ENCODE measurements around the gene TTI1.
"Not testable (repeated sequence)": the region's sequence is repeated elsewhere in the genome, so short reads cannot be mapped to it uniquely, and the experiment has no call there.

Gene TTI1

DNA sequence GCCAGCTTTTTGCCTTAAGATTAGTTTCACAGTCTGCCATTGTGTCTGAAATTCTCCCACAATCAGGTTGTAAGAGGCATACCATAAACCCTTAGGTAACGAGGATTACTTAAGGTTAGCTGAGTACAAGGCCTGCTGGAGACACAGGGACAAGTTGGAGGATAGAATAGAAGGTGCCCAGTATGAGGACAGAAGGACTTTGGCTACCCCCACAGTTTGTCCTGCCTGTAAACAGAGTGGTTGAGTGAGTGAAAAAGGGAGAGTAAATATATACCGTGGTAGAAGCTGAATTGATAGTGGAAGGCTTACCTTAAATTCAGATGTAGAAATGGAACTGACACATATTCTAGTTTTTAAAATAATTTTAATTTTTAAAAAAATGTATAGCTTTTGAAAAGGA is 19.6 kb upstream of the TTI1 start:
- FAIRE-seq = no peak

DNA sequence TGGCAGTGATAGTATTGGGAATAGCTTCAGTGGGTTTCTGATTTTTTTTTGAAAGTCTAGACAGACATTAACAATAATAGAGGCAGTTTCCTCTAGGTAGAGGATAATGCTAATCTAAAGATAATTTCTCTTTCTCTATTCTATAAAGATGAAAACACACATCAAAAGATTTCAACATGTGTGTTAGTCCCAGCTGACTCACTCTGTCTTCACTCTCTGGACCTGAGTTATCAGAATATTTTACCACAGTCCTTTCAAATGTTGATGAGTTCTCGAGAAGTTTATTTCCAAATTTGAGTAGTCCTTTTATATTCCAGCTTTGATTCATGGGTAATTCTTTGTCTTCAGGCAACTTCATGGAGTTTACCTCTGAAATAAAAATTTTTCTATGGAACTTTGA is 17.4 kb upstream of the TTI1 start:
- FAIRE-seq = no peak

DNA sequence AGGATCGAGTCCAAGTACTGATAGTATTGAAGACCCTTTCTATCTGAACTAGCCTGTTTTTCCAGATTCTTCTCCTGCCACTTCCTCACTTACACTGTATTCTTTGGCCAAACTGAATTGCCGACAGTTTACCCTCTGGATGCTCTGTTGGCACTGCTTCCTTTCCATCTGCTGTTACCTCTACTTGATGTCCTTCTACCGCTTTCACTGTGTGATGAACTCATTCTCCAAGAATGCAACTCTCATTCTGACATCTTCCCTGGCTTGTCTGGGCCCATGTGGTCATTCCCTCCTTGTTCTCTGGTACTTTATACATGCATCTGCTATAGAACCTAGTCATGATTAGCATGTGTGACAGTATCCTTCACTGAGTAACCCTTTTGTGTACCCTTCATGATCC is 16.5 kb upstream of the TTI1 start:
- no peak for FAIRE-seq

DNA sequence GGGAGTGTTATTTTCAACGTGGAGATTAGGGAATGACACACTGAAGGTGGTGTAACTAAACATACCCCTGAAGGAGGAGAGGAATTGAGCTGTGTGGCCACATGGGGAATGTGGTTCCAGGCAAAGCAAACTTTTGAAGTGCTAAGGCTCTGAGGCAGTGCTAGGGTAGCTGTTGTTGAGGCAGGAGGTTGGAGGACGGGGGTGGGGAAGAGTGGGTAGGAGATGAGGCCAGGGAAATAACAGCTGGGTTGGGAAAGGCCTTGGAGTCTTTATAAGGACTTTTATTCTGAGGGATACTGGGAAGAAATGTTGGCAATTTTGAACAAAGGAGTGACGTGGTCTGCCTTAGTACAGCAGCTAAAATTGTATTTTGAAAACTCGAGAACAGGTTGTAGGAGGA is 13.3 kb upstream of the TTI1 start:
- FAIRE-seq = no peak

DNA sequence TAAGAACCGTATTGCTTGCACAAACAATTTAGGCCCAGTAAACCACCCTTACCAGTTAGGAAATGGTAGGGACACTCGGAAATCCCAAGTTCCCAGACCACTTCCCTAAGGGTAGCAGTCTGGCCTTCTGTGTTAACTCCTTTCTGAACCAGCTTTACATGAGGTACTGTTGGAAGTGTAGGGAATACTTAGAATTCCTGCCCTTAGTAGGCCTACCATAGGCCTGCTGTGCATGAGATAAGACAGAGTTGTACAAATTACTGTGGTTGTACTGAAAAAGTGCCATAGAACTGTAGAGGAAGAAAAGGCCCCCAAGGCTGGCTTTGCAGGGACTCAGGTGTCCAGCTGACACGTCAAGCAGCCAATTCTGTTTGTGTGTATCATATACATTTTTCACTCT is 11.4 kb upstream of the TTI1 start:
- FAIRE-seq = no peak

DNA sequence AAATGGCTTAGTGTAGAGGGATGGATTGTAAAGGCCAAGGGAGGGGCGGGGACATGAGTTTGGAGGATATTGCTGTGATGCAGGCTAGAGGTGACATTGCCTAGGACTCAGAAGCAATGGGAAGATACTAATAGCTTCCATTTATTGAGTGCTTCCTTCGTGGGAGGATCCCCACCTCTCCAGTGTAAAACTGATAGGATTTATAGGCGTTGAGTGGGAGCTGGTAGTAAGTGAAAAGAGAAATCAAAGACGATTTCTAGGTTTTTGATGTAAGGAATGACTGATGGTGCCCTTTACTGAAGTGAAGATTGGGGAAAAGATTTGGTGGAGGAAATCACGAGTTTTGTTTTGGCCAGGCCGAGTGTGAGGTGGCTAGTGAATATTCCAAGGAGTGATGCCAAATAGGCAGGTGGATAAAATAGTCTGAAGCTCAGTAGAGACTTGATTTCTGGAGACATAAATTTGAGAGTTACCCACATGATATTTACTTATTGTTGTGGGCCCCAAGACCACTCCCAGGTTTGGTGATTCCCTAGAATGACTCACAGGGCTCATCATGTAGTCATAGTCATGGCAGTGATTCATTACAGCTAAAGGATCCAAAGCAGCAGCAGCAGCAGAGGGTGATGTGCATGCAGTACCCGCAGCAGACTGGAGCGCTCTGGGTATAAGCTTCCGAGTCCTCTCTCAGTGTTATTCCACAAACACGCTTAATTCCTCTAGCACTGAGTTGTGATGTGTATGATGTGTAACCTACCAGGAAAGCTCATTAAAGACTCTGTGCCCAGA is 10.4 kb upstream of the TTI1 start:
- no peak for FAIRE-seq

DNA sequence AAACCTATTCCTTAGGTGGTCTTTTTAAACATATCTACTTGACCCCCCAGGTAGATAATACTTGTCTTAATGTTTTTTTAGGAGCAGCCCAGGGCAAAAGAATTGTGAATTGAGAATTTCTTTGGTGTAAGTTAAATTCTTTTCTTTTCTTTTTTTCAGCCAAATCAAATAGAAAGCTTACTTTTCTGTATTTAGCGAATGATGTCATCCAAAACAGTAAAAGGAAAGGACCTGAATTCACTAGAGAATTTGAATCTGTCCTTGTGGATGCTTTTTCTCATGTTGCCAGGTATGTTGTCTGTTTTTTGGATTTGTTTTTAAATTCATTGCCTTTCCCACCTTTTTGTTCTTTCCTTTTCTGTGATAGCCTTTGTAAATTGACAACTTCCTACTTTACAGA is 7.0 kb upstream of the TTI1 start:
- FAIRE-seq = no peak

DNA sequence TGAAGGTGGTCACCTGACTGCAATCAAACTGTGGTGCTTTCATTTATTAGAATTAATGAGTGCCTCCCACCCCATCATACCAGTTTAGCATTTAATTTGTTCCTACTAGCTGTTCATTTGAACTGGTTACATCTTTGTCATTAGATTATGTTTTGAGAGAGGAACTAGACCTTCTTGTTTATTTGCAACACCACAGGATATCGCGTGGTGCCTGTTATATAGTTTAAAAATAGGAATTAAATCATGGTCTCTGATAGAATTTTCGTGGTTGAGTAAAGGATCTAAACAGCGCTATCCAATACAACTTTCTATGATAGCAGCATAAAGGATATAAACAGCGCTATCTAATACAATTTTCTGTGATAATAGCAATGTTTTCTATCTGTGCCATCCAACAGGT is 3.1 kb upstream of the TTI1 start:
- no peak for FAIRE-seq

DNA sequence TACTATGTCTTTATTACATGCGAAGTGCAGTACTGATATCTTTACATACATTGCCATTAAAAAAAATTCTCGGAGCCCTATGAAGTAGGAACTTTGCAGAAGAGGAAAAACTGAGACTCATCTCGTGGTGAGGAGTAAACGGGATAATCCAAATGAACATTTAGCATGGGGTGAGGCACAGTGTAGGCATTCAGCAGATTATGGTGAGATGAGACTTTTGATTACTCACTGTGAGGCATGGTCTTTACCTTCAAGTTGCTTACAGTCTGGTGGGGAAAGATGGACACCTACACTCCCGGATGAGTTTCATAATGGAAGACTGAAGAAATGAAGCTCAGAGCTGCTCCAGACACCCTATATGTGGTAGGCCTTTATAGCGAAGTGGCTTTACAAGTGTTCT is 1.7 kb upstream of the TTI1 start:
- no peak for FAIRE-seq

DNA sequence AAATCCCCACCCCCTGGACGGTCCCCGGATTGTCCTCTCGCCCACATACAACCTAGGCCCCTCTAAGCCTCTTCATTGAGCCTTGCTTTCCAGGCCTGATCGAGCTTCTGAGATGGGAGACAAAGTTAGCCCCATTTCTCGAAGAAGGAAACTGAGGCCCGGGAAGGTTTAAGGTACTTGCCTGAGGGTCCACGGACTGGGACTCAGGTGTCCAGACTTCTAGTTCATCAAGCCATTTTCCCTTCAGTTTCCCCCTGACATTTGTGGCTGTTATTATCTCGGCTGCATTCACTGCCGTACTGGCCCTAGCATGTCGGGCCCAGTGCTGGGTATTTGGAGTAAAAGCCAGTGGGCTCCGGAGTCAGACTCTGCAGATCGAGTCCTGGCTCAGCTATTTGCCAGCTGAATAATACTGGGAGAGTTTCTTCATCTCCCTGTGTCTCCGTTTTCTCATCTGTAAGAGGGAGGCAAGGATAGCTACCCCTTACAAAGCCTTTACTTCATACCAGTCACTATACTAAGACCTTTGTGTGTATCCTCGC is 923 bp upstream of the TTI1 start:
- FAIRE-seq = no peak

DNA sequence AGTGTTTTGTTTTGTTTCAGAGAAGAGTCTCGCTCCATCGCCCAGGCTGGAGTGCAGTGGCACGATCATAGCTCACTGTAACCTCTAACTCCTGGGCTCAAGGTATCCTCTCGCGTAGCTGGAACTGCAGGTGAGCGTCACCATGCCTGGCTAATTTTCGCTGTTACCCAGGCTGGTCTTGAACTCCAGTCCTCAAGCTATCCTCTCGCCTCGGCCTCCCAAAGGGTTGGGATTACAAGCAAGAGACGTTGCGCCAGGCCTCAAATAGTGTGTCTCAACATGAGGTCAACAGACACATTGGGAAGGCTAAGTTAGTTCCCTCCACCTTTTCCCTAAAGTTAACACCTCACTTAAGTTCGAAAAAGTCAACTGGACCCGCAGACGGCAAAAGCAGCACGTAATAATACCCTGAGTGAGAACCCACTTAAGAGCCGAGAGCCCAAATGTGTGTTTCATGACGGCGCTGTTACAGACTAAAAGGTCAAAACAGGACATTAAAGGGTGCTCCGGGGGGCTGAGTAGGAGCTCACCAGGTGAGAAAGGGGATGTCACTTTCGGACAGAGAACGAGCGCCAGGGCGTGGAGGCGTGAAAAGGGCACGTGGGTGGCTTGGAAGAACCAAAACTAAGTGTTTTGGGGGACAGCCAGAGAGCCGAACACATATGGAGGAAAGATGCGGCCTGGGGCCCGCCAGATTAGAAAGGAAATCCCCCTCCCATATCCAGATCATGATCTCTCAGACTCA is 499 bp downstream of the TTI1 start:
- no peak for FAIRE-seq

DNA sequence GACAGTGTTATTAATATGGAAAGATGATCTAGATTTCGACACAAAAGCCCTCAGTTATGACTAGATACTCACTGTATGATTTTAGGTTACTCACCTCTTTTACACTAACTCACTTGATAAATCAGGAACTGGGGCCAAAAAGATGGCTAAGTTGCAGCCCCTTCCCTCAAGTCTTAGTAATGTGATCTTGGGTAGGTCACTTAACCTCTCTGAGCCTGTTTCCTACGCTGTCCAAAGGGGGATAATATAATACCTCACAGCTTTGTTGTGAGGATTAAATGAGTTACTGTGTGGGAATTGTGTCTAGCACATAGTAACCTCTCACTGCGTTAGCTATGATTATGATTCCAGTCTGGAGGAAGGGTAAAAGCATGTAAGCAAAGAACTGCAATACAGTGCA is 1.3 kb downstream of the TTI1 start:
- no peak for FAIRE-seq

DNA sequence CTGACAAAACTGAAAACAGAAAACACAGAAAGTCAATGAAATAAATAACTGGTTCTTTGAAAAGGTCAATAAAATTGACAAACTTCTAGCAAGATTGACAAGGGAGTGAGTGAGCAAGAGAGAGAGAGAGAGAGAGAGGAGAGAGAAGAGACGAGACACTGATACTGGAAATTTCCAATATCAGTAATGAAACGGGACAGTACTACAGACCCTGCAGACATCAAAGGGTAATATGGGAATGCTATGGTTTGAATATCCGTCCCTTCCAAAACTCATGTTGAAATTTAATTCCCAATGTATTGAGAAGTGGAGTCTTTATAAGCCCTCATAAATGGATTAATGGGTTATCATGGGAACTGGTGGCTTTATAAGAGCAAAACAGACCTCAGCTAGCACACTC is 3.8 kb downstream of the TTI1 start:
- FAIRE-seq = no peak

DNA sequence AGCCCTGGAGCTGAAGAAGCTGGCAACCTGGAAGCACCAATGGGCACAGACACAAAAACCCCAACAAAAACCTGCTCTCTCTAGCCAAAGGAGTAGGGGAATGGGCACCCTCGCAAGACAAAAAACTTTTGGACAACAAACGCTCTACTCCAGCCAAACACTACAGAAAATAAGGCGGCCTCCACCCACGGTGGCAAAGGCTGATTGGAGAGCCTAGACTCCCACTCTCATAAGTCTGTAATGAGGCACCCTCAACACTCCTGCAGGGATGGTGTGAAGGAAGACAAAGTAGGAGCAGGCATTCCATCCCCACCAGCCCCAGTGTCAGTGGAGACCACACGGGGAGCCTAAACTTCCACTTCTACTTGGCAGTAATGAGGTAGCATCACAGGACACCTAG is 8.8 kb downstream of the TTI1 start:
- no peak for FAIRE-seq

DNA sequence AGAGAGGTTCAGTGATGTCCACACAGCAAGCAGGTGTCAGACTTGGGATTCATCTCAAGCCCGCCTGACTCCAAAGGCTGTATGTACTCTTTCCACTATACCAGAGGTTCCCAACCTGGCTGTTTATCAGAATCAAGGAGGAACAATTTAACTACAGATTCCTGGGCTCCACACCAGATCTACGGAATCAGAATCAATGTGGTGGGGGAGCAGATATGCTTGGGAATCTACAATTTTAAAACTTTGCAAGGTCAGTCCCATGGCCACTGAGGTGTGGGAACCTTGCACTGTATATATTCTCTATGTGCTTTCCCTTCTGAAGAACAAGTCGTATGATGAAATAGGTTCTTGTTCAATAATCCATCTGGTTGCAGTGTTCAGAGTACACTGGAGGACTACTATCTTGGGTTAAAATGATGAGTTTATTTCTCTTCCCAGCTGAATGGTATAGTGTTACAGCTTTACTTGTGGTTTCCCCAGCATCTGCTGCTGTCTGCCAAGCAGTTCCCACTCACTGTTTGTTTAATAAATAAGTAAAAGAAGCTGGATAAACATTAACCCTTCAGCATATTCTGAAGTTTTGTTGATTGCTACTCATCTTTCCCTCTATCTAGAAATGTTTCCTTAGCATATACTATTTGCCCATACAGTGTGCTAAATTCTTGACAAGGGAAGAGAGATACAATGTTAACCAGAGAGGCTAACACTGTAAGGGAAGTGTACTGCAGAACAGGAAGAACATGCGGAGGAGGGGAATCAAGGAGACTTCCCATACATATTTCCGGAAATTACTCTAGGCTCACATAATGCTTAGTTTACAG is 9.9 kb downstream of the TTI1 start:
- no peak for FAIRE-seq

DNA sequence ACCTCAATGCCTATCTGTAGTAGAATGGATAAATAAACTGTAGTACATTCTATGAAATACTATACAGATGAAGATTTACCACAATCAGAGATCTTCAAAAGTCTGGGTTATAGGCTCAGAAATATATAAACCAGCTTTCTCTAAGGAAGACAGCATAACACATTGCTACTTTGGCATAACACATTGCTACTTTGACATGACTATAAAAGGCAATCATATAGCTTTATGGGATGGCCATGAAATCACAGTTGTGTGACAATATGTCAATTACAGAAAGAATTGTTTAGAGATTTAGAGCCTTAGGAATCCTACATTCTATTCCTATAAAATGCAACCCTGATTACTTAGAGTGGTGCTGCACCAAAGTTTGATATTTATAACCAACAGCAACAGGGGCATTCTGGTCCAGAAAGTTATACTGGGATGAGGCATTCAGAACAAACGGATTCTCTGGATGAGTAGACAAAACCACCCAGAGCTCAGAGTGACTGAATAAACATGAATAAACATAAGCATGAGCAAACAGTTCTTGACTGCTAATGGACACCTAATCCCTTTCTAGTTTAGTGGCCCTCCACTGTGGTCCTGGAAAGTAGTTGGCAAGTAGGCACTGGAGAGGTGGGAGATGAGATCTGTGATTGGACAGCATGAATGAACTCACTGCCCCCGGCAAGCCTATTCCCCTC is 12.0 kb downstream of the TTI1 start:
- no peak for FAIRE-seq

DNA sequence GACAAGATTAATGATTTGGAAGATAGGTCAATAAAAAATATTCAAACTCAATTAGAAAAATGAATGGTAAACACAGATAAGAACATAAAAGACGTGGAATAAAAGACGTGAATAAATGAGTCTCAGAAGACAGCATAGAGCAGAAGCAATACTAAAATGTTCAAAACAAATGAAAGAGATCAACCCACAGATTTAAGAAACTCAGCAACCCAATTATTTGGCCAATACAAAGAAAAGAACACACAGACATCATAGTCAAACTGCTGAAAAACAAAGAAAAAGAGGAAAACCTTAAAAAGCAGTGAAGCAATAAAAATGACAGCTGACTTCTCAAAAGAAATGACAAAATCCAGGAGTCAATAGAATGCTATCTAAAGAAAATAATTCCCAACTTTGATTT is 14.9 kb downstream of the TTI1 start:
- no peak for FAIRE-seq

DNA sequence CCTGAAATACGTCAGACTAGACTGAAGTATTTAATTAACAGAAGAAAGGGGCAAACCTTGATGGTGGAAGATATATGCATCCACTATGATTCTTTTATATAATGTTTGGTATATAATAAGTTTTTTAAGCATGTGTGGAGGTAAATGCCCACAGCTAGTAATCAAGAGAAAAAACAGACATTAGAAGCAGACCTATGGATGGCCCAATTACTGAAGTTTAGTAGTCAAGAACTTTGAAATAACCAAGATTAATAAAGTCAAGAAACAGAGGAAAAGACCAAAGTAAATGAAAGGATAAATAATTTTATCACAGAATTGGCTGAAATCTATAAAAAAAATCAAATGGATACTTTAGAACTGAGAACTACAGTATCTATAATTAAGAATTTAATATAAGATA is 15.3 kb downstream of the TTI1 start:
- FAIRE-seq = no peak

DNA sequence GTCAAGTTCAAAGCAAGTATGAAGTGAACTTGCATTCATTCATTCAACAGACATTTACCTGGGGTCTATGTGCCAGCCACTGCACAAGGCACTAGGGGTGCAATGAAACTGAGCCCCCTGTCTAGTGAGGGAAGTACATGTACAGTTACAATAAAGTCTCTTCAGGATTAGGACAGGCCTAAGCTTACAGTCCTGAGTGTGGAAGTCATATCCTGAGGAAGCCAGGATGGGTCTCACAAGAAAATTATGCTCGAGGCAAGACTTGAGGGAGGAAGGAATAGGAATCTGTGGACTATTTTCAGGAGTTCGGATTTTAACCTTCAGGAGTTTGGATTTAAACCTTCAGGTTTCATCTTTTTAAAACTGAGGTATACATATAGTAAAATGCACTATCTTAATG is 19.4 kb downstream of the TTI1 start:
- no peak for FAIRE-seq

DNA sequence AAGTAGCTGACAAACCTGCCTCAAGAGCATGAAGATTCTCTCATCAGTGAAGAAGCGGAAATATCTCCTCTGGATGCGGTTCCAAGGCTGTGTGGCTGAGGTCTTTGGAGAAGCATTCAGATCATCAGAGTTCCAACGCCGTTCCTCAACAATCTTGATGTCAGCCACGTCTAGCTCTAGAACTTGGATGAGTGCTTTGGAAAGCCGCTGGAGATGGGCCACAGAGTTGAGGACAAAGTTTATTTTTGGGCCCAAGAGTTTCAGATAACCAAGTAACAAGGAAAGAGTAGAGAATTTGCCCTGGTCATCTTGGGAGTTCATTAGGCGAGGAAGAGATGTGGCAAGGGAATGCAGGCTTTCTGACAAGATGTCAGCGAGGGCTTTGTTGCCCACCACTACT is 20.9 kb downstream of the TTI1 start:
- no peak for FAIRE-seq

DNA sequence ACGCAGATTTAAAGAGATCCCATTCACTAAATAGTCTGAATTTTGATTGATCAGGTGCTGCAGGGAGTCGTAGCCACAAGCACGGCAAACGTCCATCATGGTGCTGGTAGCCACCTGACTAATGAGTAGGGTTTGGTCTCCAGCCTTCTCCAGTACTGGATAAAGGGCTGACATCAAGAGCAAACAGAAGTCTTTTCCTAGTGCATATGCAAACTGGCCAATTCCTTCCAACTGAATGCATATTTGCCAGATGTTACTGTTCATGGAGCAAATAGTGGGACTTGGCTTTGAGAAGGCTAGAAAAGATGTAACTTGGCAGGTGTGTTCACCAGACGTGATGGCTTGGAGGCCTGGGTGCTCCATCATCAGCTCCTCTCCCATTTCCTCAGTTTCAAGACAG is 21.6 kb downstream of the TTI1 start:
- no peak for FAIRE-seq

DNA sequence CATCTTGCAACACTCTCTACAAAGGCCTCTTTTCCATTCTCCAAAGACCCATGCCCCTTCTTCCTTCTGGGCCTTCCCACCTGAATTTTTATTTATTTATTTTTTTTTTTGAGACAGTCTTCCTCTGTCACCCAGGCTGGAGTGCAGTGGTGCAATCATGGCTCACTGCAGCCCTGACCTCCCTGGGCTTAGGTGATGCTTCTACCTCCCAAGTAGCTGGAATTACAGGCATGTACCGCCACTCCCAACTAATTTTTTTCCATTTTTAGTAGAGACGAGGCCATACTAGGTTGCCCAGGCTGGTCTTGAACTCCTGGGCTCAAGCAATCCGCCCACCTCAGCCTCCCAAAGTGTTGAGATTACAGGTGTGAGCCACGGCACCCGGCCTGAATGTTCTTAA is 23.8 kb downstream of the TTI1 start:
- not testable (repeated sequence) for FAIRE-seq

Measured in A204.1 (cell line).